Measurements from ENCODE around the gene TMEM51. TPM values are rescaled to one million over a fixed set of nuclear protein-coding genes. Genes with fewer than 3 reads are reported as not detected.
A peak's percentile ranks its signal among the peaks of the same experiment; 100 is the strongest.

The TMEM51 gene
- total RNA-seq, 1 donor from 2014 or later: 4.1 TPM

GRCh38 chr1:15255582-15256149 is 102.1 kb downstream of the TMEM51 start:
- intact Hi-C loops (cut with micrococcal nuclease): no loop called here
- TF ChIP-seq CTCF (IDR thresholded peaks at IDR 0.05; ENCODE audit: borderline replicate concordance): no peak

GRCh38 chr1:15256584-15256983 is 103.0 kb downstream of the TMEM51 start:
- DNase-seq: no peak
- no peak overlapping the region for H3K4me3 ChIP-seq
- no peak for TF ChIP-seq CTCF (IDR thresholded peaks at IDR 0.05; ENCODE audit: borderline replicate concordance)
- peaks cover 33% of the 10 kb centered on the region for H3K4me1 ChIP-seq
- no peak overlapping the region for H3K27ac ChIP-seq (replicated peaks)
- intact Hi-C loops (cut with micrococcal nuclease): no loop called here
- H3K9me3 ChIP-seq (replicated peaks): no peaks in the 10 kb centered on the region
- peaks cover 10% of the 10 kb centered on the region for H3K27me3 ChIP-seq (ENCODE audit: low read depth)
- no peaks in the 10 kb centered on the region for H3K36me3 ChIP-seq

More at GRCh38 chr1:15255582-15256149, 102.1 kb downstream of the TMEM51 start:
- Histone ChIP-seq H3K4me1 (peaks cover 24% of the 10 kb centered on the region), H3K4me3 (no peak overlapping the region), H3K27me3 (ENCODE audit: low read depth) (peaks cover 15% of the 10 kb centered on the region), H3K27ac (replicated peaks) (no peak overlapping the region), H3K36me3 (no peaks in the 10 kb centered on the region), H3K9me3 (replicated peaks) (no peaks in the 10 kb centered on the region)
- DNase-seq: no peak

GRCh38 chr1:15257309-15257708 is 103.8 kb downstream of the TMEM51 start:
- DNase-seq: no peak
- no peak for TF ChIP-seq CTCF (IDR thresholded peaks at IDR 0.05; ENCODE audit: borderline replicate concordance)
- H3K36me3 ChIP-seq: no peaks in the 10 kb centered on the region
- H3K27ac ChIP-seq (replicated peaks): no peak overlapping the region
- H3K4me3 ChIP-seq: no peak overlapping the region
- H3K4me1 ChIP-seq: peaks cover 35% of the 10 kb centered on the region
- H3K9me3 ChIP-seq (replicated peaks): no peaks in the 10 kb centered on the region
- intact Hi-C loops (cut with micrococcal nuclease): no loop called here
- H3K27me3 ChIP-seq (ENCODE audit: low read depth): peaks cover 4% of the 10 kb centered on the region

- Histone ChIP-seq H3K36me3 (no peaks in the 10 kb centered on the region), H3K4me1 (peaks cover 35% of the 10 kb centered on the region), H3K9me3 (replicated peaks) (no peaks in the 10 kb centered on the region), H3K27ac (replicated peaks) (peak overlapping the region; percentile 38), H3K27me3 (ENCODE audit: low read depth) (no peaks in the 10 kb centered on the region), H3K4me3 (no peak overlapping the region)
- DNase-seq: no peak
- TF ChIP-seq CTCF (IDR thresholded peaks at IDR 0.05; ENCODE audit: borderline replicate concordance): no peak
- intact Hi-C loops (cut with micrococcal nuclease): no loop called here
These were observed 105.5 kb downstream of the TMEM51 start for GRCh38 chr1:15258833-15259621.

GRCh38 chr1:15259622-15260007 is 106.1 kb downstream of the TMEM51 start:
- no peaks in the 10 kb centered on the region for H3K27me3 ChIP-seq (ENCODE audit: low read depth)
- peaks cover under 1% of the 10 kb centered on the region for H3K9me3 ChIP-seq (replicated peaks)
- no peak for TF ChIP-seq CTCF (IDR thresholded peaks at IDR 0.05; ENCODE audit: borderline replicate concordance)
- intact Hi-C loops (cut with micrococcal nuclease): no loop called here
- no peaks in the 10 kb centered on the region for H3K36me3 ChIP-seq
- no peak overlapping the region for H3K4me3 ChIP-seq
- H3K27ac ChIP-seq (replicated peaks): no peak overlapping the region
- DNase-seq: no peak
- H3K4me1 ChIP-seq: peaks cover 35% of the 10 kb centered on the region
